ENCODE results near the gene GPR75. TPM values are rescaled to one million over a fixed set of nuclear protein-coding genes. Genes with fewer than 3 reads are reported as not detected.

Gene GPR75
- total and polyA plus RNA-seq, 2 of the 13 experiments (the other 11 are each of a cell fraction or from before 2014, with no cell fraction given) = 3.3 to 4.1 TPM

DNA sequence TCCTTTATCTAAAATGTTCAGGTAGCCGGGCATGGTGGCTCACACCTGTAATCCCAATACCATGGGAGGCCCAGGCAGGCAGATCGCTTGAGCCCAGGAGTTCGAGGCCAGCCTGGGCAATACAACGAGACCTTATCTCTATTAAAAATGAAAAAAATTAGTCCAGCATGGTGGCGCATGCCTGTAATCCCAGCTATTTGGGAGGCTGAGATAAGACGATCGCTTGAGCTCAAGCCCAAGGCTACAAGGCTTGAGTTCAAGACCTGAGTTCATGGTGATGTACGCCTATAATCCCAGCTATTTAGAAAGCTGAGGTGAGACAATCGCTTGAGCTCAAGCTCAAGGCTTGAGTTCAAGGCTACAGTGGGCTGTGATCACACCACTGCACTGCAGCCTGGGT, 45.6 kb upstream of the GPR75 start:
- no peak for FAIRE-seq
- Histone ChIP-seq H3K9me3 (ENCODE audit: low read length) (no peaks in the 10 kb centered on the region), H3K79me2 (ENCODE audit: insufficient read depth, low read length) (no peaks in the 10 kb centered on the region), H3K4me2 (ENCODE audit: low read depth, low read length) (no peak overlapping the region), H3K27me3 (ENCODE audit: control insufficient read depth in 1 of 2, insufficient read depth in 2 of 2, low read length in 2 of 2) (no peaks in the 10 kb centered on the region), H3K4me1 (ENCODE audit: insufficient read depth, low read length) (no peaks in the 10 kb centered on the region), H4K20me1 (ENCODE audit: insufficient read depth, low read length) (no peaks in the 10 kb centered on the region), H2AFZ (ENCODE audit: low read length) (no peak overlapping the region), H3K4me3 (replicated peaks in 1 of 3; ENCODE audit: insufficient read depth in 1 of 3, low read depth in 2 of 3, low read length in 3 of 3) (no peak overlapping the region), H3K9ac (ENCODE audit: insufficient read depth, low read depth, low read length) (no peak overlapping the region), H3K27ac (ENCODE audit: extremely low read length, insufficient read depth, low read length) (no peak overlapping the region), H3K36me3 (replicated peaks in 1 of 2; ENCODE audit: control insufficient read depth in 1 of 2, insufficient read depth in 2 of 2, low read length in 2 of 2) (peaks cover 27 to 93% of the 10 kb centered on the region in 2 experiments)
- intact Hi-C loops (cut with micrococcal nuclease; ENCODE audit: unreplicated experiment) = no loop called here
- no peak for ATAC-seq
- WGBS (ENCODE audit: low lambda C conversion rate) = 98% methylated on average over 9 of the region's 9 CpGs
- POLR2A ChIA-PET = no interaction called here
- TF ChIP-seq HMG20A (CRISPR knock-in tag; IDR thresholded peaks at IDR 0.05; ENCODE audit: borderline replicate concordance) (no peak), FOXA3 (CRISPR knock-in tag; IDR thresholded peaks at IDR 0.05) (no peak), ZBTB8A (CRISPR knock-in tag; IDR thresholded peaks at IDR 0.05; ENCODE audit: borderline replicate concordance, low read depth) (no peak), SYNCRIP (IDR thresholded peaks at IDR 0.05; ENCODE audit: insufficient read depth, low read depth, low read length) (no peak), MAFK (conservative IDR thresholded peaks at IDR 0.05 in 1 of 2, IDR thresholded peaks at IDR 0.05 in 1 of 2; ENCODE audit: low read length in 2 of 2) (no peak), ATF7 (IDR thresholded peaks at IDR 0.05) (no peak), ATF7 (CRISPR knock-in tag; IDR thresholded peaks at IDR 0.05) (no peak), PAWR (CRISPR knock-in tag; IDR thresholded peaks at IDR 0.05; ENCODE audit: borderline replicate concordance) (no peak)
- TF ChIP-seq, protein P1, sequence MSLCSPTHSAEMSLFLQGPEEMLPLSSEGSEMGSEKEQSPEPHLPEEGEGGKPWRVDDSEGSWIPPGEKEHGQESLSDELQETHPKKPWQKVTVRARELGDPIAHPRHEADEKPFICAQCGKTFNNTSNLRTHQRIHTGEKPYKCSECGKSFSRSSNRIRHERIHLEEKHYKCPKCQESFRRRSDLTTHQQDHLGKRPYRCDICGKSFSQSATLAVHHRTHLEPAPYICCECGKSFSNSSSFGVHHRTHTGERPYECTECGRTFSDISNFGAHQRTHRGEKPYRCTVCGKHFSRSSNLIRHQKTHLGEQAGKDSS (CRISPR knock-in tag; IDR thresholded peaks at IDR 0.05; ENCODE audit: borderline replicate concordance, low read depth) = no peak
- CTCF ChIA-PET (ENCODE audit: low intra/inter-chr PET ratio, low total read pairs) = no interaction called here
- in situ Hi-C loops (cut with HindIII; ENCODE audit: extremely low pct_ligation_motif_present, low pct_unique_long_range_greater_than_20kb) = no loop called here
- no peak for DNase-seq (ENCODE audit: low spot score)
- BruUV-seq (replicated peaks) = no TSS peak

DNA sequence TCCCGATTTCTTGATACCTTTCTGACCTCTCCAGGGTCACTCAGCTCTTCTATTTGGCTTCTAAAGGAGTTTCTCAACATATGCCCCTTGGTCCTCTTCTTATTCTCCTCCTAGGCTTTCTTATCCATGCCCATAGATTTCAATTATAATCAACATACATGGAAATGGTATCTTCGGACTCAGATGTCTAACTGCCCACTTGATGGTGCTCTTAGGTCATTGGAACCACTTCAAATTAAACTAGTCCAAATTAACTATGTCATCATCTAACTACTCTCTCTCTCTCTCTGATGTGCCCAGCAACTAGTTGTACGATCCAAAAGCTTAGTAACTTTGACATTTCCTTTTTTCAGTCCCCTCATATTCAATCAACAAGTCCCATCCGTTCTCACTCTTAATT, 43.2 kb upstream of the GPR75 start:
- WGBS (ENCODE audit: low lambda C conversion rate) = 97% methylated on average over 4 of the region's 4 CpGs

More for the DNA sequence above, 43.2 kb upstream of the GPR75 start:
- no peaks in the 10 kb centered on the region for H3K79me2 ChIP-seq (ENCODE audit: insufficient read depth, low read length)
- in situ Hi-C loops (cut with HindIII; ENCODE audit: extremely low pct_ligation_motif_present, low pct_unique_long_range_greater_than_20kb) (no loop called here), intact Hi-C loops (cut with micrococcal nuclease; ENCODE audit: unreplicated experiment) (no loop called here)
- no peak overlapping the region for H2AFZ ChIP-seq (ENCODE audit: low read length)
- no peaks in the 10 kb centered on the region for H3K4me1 ChIP-seq (ENCODE audit: insufficient read depth, low read length)
- FAIRE-seq = no peak
- no peaks in the 10 kb centered on the region for H3K9me3 ChIP-seq (ENCODE audit: low read length)
- POLR2A ChIA-PET = no interaction called here
- BruUV-seq (replicated peaks) = TSS peak; percentile 15
- no peaks in the 10 kb centered on the region for H4K20me1 ChIP-seq (ENCODE audit: insufficient read depth, low read length)
- no peak overlapping the region for H3K4me3 ChIP-seq (replicated peaks in 1 of 3; ENCODE audit: insufficient read depth in 1 of 3, low read depth in 2 of 3, low read length in 3 of 3)
- H3K27ac ChIP-seq (ENCODE audit: extremely low read length, insufficient read depth, low read length) = no peak overlapping the region
- no peak overlapping the region for H3K9ac ChIP-seq (ENCODE audit: insufficient read depth, low read depth, low read length)
- H3K4me2 ChIP-seq (ENCODE audit: low read depth, low read length) = no peak overlapping the region
- no peaks in the 10 kb centered on the region for H3K27me3 ChIP-seq (ENCODE audit: control insufficient read depth in 1 of 2, insufficient read depth in 2 of 2, low read length in 2 of 2)
- DNase-seq (ENCODE audit: low spot score) = no peak
- peaks cover 29 to 91% of the 10 kb centered on the region in 2 experiments for H3K36me3 ChIP-seq (replicated peaks in 1 of 2; ENCODE audit: control insufficient read depth in 1 of 2, insufficient read depth in 2 of 2, low read length in 2 of 2)
- CTCF ChIA-PET (ENCODE audit: low intra/inter-chr PET ratio, low total read pairs) = no interaction called here
- peak; percentile 18; the same call in 1 of the 2 replicates for TF ChIP-seq ATF7 (IDR thresholded peaks at IDR 0.05)
- no peak for TF ChIP-seq ATF7 (CRISPR knock-in tag; IDR thresholded peaks at IDR 0.05)
- TF ChIP-seq, protein P2, sequence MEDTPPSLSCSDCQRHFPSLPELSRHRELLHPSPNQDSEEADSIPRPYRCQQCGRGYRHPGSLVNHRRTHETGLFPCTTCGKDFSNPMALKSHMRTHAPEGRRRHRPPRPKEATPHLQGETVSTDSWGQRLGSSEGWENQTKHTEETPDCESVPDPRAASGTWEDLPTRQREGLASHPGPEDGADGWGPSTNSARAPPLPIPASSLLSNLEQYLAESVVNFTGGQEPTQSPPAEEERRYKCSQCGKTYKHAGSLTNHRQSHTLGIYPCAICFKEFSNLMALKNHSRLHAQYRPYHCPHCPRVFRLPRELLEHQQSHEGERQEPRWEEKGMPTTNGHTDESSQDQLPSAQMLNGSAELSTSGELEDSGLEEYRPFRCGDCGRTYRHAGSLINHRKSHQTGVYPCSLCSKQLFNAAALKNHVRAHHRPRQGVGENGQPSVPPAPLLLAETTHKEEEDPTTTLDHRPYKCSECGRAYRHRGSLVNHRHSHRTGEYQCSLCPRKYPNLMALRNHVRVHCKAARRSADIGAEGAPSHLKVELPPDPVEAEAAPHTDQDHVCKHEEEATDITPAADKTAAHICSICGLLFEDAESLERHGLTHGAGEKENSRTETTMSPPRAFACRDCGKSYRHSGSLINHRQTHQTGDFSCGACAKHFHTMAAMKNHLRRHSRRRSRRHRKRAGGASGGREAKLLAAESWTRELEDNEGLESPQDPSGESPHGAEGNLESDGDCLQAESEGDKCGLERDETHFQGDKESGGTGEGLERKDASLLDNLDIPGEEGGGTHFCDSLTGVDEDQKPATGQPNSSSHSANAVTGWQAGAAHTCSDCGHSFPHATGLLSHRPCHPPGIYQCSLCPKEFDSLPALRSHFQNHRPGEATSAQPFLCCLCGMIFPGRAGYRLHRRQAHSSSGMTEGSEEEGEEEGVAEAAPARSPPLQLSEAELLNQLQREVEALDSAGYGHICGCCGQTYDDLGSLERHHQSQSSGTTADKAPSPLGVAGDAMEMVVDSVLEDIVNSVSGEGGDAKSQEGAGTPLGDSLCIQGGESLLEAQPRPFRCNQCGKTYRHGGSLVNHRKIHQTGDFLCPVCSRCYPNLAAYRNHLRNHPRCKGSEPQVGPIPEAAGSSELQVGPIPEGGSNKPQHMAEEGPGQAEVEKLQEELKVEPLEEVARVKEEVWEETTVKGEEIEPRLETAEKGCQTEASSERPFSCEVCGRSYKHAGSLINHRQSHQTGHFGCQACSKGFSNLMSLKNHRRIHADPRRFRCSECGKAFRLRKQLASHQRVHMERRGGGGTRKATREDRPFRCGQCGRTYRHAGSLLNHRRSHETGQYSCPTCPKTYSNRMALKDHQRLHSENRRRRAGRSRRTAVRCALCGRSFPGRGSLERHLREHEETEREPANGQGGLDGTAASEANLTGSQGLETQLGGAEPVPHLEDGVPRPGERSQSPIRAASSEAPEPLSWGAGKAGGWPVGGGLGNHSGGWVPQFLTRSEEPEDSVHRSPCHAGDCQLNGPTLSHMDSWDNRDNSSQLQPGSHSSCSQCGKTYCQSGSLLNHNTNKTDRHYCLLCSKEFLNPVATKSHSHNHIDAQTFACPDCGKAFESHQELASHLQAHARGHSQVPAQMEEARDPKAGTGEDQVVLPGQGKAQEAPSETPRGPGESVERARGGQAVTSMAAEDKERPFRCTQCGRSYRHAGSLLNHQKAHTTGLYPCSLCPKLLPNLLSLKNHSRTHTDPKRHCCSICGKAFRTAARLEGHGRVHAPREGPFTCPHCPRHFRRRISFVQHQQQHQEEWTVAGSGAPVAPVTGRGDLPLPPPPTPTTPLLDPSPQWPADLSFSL (CRISPR knock-in tag; IDR thresholded peaks at IDR 0.05) = no peak
- no peak for ATAC-seq
